ENCODE measurements around the gene NUDT19.
"Not testable (repeated sequence)": the region's sequence is repeated elsewhere in the genome, so short reads cannot be mapped to it uniquely, and the experiment has no call there.

The NUDT19 gene

GRCh38 chr19:32691291-32691951 lies at the start of gene NUDT19:
Gene NUDT19, plus strand, starts transcription at chr19:32691821. Its CDS starts 140 bp downstream, at chr19:32691961.
- in situ Hi-C loops (cut with HindIII; ENCODE audit: low sequenced_read_pairs) = no loop called here

GRCh38 chr19:32642771-32643170 lies 48.9 kb upstream of the NUDT19 start:
- in situ Hi-C loops (cut with HindIII; ENCODE audit: low sequenced_read_pairs) = no loop called here

DNA sequence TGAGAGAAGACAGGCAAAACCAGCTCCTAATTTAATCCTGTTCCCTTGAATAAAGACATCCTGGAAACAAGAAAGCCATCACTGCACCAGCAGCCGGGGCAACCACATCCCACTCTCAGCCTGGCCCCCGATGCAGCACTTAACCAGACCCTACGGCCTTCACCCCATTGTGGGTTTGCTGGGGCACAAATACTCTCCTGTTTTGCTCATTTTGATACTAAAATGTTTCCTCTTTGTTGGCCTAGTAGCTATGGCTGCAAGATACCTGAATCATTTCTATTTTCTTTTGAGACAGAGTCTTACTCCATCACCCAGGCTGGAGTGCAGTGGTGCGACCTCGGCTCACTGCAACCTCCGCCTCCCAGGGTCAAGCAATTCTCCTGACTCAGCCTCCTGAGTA lies 45.1 kb upstream of the NUDT19 start:
- in situ Hi-C loops (cut with HindIII; ENCODE audit: low sequenced_read_pairs) = no loop called here

DNA sequence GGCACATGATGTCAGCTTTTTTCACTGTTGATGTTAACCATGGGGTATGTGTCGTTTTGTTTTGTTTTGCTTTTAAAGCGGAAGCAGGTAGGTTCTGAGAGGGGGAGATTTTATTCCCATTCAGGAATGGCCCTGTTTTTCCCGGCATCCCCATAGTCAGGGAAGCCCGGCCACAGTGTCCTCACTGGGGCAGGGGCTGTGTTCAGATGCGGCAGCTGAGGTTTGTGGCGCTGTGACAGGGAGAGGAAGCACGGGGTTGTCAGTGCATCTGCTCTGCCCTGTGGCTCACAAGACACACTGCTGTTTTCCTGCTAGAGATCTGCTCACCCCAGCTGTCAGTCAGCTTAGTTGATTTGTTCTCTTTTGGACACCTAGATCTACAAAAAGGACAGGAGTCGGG lies 44.3 kb upstream of the NUDT19 start:
- in situ Hi-C loops (cut with HindIII; ENCODE audit: low sequenced_read_pairs) = no loop called here

DNA sequence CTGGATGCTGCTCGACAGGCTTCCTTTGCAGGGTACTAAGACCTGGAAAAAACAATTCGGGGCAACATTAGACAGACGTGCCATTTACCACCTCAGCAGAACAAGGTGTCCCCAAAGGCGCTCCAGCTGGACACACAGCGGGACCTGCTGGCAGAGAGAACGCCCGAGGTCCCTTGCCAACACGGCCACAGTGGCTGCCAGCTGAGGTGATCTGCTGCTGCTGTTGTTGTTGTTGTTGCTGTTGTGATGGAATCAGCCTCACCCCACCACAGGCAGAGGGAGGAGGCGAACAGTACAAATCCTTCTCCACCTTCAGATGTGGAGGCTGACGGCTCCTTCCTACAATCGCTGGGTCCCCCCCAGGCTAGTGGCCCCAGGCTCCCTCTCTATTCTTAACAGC lies 41.9 kb upstream of the NUDT19 start:
- in situ Hi-C loops (cut with HindIII; ENCODE audit: low sequenced_read_pairs) = no loop called here

GRCh38 chr19:32650671-32651070 lies 41.0 kb upstream of the NUDT19 start:
- in situ Hi-C loops (cut with HindIII; ENCODE audit: low sequenced_read_pairs) = no loop called here

- in situ Hi-C loops (cut with HindIII; ENCODE audit: low sequenced_read_pairs) = no loop called here
Measured at GRCh38 chr19:32651729-32652140, 39.9 kb upstream of the NUDT19 start.

- in situ Hi-C loops (cut with HindIII; ENCODE audit: low sequenced_read_pairs) = not testable (repeated sequence)
Measured at GRCh38 chr19:32652331-32652730, 39.3 kb upstream of the NUDT19 start.

DNA sequence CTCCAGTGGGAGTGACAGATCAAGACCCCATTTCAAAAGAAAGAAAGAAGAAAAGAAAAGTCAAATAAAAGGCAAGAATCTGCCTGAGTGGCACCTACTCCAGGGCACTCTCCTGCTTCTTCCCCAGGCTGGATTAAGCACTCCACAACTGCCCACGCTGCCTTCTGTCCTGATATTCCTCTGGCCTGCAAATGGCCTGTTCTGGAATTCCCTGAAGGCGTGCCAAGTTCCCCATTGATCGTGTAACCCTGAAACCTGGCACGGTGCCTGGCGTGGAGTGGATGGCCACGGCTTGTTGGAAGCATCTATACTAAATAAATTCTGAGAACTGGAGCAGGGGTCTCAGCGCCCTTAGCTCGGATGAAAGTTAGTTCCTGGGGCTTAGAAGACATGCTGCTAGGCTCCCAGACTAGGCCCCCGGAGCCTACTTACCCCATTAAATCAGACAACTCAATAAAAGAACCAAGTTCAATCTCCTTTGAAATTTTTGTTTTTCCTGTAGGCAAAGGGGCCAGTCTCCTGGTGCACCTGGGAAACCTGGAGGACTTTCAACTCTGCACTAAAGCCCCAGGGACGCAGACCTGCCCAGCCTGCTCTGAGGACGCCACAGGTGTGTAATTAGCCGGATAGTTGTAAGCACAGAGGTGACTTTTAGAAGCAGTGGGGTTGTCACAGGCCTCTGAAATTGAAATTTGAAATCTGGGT lies 38.6 kb upstream of the NUDT19 start:
- in situ Hi-C loops (cut with HindIII; ENCODE audit: low sequenced_read_pairs) = no loop called here

GRCh38 chr19:32653599-32653915 lies 38.1 kb upstream of the NUDT19 start:
- in situ Hi-C loops (cut with HindIII; ENCODE audit: low sequenced_read_pairs) = no loop called here

GRCh38 chr19:32656379-32656778 lies 35.2 kb upstream of the NUDT19 start:
- in situ Hi-C loops (cut with HindIII; ENCODE audit: low sequenced_read_pairs) = not testable (repeated sequence)

GRCh38 chr19:32658075-32658474 lies 33.5 kb upstream of the NUDT19 start:
- in situ Hi-C loops (cut with HindIII; ENCODE audit: low sequenced_read_pairs) = no loop called here

GRCh38 chr19:32658527-32658926 lies 33.1 kb upstream of the NUDT19 start:
- in situ Hi-C loops (cut with HindIII; ENCODE audit: low sequenced_read_pairs) = no loop called here

- in situ Hi-C loops (cut with HindIII; ENCODE audit: low sequenced_read_pairs) = no loop called here
Measured at GRCh38 chr19:32661318-32661717, 30.3 kb upstream of the NUDT19 start.

GRCh38 chr19:32662186-32662585 lies 29.4 kb upstream of the NUDT19 start:
- in situ Hi-C loops (cut with HindIII; ENCODE audit: low sequenced_read_pairs) = no loop called here

DNA sequence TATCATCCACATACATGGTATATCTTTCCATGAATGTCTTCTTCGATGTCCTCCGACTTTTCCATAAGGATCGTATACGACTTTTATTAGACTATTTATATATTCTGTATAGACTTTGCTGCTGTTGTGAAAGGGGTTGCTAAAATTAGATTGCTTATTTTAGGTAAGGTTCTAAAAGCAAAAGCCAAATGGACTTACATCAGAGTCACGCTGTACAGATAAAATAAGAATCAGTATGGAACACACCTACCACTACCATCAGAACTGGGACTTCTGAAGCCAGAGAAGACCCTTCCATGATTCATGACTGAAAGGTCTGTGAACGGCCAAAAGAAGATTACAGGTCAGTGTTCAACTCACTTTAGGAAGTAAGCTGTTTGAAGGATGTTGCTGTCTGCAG lies 25.5 kb upstream of the NUDT19 start:
- in situ Hi-C loops (cut with HindIII; ENCODE audit: low sequenced_read_pairs) = no loop called here

DNA sequence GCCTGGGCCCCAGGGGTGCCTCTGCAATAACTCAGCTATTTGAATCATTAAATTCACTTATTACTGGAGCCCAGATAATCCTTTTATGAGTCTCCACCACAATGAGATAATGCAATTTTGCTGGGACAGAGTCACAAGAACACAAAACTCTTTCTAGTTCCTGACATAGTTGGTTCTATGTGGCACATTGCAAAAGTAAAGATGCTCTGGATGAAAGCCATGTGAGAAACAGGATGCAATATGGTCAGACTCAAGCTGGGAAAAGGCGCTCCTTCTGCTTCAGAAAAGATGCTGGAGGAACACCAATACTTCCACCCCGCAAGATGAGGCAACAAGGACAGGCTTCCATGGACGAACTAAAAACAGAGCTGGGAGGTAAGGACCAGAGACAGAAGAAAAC lies 22.3 kb upstream of the NUDT19 start:
- in situ Hi-C loops (cut with HindIII; ENCODE audit: low sequenced_read_pairs) = no loop called here

GRCh38 chr19:32671883-32672593 lies 19.6 kb upstream of the NUDT19 start:
- in situ Hi-C loops (cut with HindIII; ENCODE audit: low sequenced_read_pairs) = no loop called here

DNA sequence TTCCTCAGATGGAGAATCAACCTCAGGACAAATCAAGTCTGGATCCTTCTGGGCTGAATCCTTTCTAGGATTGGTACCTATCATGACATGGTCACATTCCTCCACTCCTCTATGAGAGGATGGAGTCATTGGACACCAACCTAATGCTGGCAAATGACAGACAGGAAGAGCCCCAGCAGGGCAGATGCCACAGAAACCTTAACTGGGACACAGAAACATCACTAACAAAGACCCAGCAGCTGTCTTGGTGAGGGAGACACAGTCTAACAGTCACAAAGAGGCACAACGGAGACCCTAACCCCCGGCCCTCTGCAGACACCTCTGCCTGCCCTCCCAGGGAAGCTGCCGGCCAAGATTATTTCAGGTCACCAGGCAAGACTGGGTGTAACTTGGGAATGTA lies 18.8 kb upstream of the NUDT19 start:
- in situ Hi-C loops (cut with HindIII; ENCODE audit: low sequenced_read_pairs) = no loop called here

GRCh38 chr19:32673573-32673972 lies 18.0 kb upstream of the NUDT19 start:
- in situ Hi-C loops (cut with HindIII; ENCODE audit: low sequenced_read_pairs) = no loop called here

DNA sequence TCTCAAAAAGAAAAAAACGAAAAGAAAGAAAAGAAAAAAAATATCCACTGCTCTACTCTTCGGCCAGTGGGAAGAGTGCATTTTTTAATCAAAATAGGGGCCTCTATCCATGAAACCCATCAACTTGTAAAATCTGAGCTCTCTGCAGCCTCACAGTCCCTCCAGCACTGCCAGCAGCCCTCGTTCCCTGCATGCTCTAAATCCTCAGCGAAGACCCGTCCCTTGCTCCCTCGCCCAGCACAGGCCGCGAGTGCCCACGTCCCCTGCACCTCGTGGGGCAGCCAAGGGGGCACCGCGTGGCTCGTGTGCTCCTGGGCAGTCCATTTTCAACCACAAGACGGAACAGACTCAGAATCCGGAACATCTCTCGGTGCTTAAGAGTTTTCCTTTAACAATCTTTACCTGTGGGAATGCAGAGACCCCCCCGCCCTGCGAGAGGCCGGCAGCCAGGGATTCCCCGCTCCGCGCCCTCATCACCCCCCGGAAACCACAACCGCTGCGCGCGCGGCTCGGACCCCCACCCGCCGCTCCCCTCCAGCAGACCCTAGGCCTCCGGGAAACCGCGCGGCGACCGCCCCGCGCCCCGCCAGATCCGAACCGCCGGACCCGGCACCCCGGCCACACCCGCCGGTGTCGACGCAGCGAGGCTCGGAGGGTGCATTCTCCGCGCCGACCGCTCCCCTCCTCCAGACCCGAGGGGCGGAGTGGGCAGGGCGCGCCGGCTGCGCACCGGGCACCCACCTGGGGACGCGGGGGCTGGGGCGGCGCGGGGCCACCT lies 17.3 kb upstream of the NUDT19 start:
- in situ Hi-C loops (cut with HindIII; ENCODE audit: low sequenced_read_pairs) = no loop called here
